Stimulated activated CD4-positive, alpha-beta T cell treated with anti-CD3 and anti-CD28 coated beads, TNF-alpha, amount 100 ng/mL, for 4 hours (primary cell): ENCODE measurements around the gene PLCB4.

Source experiments
- DNase-seq, 3 experiments: peaks; one replicate each; pipeline ENCODE4 v3.0.0-alpha.2; 2020; ENCODE audit warnings: low read depth in 3 of 3

Gene PLCB4

DNA sequence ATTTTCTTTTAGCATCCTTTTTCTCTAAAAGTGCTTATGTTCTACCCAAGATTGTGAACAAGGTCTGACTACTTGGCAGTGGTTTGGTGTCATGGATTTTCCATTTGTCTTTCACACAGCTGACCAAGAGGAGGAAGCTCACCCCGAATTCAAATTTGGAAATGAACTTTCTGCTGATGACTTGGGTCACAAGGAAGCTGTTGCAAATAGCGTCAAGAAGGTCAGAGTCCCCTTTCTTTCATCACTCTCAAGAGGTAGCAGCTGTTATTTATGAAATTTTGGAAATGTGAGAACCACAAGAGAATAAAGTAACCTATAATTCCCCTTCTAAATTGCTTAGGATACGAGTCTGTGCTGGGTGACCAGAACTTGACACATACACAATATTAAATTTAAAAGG, 332.5 kb downstream of the PLCB4 start:
- DNase-seq = no peak

DNA sequence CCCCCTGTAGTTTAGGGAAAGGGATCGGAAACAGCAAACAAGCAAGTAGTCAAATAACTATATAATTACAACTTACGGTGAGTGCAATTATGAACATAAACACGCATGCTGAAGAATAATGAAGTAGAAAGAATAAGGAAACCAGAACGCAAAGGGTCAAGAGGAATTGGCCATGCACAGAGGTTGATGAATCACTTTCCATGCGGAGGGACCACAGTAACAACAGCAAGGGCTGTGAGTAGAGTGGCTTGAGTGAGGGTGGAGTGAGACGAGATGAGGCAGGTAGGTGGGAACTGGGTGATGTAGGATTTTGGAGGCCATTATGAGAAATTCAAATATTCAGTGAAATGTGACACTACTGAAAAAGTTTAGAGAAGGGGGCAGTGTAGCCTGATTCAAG, 333.3 kb downstream of the PLCB4 start:
- DNase-seq = no peak

DNA sequence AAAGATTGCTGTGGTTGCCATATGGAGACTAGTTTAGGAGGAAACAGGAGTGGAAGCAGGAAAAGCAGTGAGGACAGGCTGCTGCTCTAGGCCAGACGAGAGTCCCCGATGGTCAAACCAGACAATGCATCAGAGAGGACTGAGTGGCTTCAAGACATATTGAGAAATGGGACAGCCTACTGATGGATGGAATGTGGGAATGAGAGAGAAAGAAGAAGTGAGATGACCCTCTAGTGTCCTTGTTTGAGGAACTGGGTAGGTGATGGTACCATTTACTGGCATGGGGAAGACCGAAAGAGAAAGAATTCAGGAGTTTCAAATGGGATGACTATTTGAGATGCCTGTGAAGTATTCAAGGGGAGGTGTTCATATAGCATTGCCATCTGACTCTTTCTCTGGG, 333.7 kb downstream of the PLCB4 start:
- no peak for DNase-seq

DNA sequence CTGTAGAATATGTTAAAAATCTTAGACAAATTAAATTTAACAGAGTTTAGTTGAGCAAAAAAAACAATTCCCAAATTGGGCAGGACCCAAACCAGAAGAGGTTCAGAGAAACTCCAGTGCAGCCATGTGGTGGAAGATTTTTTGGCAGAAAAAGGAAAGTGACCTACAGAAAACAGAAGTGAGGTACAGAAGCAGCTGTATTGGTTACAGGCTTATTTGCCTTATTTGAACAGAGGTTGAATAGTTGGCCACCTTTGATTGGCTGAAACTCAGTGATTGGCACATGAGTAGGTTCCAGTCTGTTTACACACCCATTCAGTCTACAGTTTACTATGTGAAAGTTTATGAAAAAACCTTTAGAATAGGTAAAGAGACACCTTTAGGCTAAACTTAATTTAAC, 334.6 kb downstream of the PLCB4 start:
- DNase-seq = no peak

DNA sequence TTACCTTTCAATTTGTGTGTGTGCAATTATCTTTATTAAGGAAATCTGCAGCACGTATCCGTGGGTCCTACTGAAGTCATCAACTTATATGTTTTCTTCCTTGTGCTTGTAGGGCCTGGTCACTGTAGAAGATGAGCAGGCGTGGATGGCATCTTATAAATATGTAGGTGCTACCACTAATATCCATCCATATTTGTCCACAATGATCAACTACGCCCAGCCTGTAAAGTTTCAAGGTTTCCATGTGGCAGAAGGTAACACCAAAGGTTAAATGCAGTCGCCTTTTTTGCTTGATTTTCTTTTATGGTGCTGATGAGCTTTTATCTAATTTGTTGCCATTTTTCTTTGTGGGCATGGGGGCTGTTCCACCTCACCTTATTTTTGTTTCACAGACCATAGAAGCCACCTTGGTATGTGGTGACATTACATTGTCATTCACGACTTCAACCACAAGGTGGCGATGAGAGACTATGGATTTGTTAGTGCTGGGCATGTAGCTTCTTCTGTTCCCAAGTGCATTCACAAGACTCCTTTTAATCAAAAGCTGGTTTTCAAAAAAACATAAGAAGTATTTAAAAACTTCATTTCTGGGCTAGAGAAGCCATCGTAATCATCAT, 339.0 kb downstream of the PLCB4 start:
- DNase-seq = peak in 1 of 3 experiments; percentile 2

DNA sequence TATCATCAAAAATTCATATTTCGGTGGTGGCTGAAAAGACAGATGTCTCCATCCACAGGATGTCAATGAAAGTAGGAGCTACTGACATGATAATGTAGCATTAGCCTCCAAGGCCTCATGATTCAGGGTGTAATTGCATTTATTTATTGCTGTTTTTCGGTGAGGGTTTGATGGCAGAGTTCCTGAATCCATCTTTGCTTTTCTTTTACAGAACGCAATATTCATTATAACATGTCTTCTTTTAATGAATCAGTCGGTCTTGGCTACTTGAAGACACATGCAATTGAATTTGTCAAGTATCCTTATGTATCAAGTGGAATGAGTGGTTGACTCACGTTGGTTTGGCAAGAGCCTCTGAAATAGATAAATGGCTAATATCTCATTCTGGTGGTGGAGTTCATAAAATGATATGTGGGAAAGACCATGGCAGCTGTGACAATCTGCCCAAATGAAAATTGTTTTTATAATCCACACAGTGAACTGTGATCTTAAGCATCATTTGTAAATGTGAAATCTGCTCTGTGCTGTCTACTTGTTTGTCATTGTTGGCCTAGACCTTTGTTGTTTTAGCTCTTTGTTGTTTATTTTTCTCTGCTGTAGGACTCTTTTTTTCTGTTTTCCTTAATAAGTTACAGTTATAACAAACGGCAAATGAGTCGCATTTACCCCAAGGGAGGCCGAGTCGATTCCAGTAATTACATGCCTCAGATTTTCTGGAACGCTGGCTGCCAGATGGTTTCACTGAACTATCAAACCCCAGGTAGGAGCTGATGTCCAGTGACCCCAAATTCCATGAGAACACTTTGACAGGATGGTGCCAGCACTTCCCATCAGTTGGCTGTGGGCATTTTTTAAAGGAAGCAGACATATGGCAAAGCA, 339.8 kb downstream of the PLCB4 start:
- no peak for DNase-seq

DNA sequence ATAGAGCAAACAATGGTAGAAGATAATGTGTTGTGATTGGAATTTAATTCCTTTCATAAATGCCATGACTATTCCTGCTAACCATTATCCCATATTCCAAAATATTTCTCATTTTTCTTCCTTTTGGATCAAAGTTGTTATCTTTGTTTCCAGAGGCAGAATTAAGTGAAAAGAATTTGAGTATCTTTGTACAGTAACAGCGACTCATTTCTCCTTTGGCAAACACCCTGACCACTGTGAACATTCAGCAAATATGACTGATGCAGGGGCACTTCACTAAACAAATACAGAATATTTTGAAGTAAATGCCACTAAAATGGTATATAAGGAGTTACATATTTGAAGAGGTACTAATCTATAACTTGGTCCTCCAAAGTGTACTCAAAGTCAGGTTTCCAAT, 340.5 kb downstream of the PLCB4 start:
- no peak for DNase-seq

DNA sequence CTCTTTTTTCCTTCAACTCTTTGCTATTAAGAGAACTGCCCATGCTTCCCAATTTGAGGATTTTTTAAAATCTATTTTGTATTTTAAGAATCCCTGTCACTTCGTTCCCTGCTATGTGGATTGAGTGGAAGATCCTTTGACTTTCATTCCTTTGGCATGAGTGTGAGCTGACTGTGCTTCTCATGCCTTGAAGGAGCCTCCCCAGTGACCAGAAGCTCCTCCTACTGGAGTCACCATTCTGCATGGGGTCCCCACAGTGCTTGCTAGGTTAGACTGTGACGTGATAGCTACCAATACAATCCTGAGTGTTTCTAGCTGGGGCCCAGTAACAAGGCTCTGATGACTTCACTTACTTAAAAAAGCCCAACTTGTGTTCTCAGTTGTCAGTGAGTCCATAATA, 341.1 kb downstream of the PLCB4 start:
- DNase-seq = no peak

DNA sequence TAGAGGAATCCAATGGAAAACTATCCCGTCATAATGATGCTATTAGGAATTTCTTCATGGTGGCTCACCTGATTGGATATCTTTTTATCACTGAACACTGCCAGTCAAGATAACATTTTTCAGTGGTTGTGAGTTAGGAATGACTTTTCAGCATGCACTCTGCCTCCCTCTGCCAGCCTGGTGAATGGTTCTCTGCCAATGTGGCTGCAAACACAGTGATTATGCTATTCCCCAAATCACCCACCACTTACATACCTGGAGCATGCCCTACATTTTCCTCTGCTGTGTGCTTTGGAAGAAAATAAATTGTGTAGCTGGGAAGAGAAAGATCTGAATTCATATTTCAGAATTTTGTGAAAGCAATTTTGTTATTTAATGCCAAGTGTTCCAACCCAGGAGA, 342.9 kb downstream of the PLCB4 start:
- DNase-seq = no peak

DNA sequence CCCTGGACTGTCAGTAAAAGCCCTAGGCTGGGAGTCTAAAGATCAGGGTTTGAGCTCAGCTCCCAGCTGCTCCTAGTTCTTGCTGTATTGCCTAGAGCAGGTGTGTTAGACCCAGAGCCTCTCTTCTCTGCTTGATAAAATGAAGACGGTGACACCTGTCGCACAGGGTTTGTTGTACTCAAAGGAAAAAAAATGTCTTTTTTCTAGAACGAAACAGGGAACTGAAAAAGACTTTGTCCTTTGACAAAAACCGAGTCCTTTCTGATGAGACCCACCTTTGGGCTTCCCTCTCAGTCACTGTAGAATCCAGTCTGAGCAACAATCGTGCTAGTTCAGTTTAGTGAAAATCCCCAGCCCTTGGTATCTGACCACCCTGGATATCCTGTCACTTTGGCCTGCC, 343.4 kb downstream of the PLCB4 start:
- DNase-seq = no peak

DNA sequence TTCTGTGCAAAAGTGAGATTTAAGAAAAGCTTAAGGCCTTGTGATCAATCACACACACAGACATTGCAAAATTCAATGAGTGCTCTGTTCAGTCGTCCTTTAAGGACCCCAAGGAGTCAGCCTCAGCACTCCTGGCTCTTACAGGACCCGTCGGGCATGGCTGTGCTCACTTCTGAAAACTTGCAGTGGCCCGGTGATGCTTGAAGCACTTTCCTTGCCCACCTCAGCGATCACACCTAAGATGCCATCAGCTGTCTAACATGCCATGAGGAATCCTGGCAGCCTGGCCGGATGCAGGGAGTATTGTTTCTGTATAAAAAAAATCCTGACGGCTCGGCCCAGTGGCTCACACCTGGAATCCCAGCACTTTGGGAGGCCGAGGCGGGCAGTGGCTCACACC, 344.1 kb downstream of the PLCB4 start:
- no peak for DNase-seq

DNA sequence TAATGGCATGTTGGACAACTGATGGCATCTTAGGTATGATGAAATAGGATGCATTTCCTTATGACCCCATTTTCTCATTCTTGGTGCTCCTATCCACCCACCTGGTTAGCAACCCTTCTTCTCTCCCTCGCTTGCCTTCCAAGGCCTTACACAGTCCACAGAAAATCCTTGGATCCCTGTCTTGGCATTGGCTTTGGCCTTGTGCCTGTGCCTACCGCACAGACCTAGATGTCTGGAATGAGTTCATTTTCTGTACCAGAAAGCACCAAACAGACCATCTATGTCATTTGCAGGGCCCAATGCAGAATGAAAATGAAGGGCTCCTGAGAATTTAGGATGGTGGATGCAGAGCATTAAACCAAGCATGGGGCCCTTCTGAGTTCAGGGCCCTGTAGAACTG, 346.5 kb downstream of the PLCB4 start:
- no peak for DNase-seq

DNA sequence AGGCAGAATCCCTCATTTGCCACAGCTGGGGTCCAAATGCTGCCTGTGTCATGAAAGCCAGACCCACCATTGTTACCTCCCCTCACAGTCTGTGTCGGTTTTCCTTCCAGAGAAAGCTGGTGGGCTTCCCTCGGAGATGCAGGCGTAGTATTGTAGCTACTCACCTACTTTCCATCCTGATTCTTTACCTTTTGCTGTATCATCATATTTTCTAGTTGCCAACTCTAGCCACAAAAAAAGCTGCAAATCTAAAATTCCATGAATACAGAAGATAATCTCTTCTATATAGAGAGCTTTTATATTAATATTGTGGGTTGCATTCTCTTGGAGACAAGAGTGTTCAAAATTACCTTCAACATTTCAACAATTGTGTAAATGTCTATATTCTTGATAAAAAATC, 347.5 kb downstream of the PLCB4 start:
- DNase-seq = no peak

DNA sequence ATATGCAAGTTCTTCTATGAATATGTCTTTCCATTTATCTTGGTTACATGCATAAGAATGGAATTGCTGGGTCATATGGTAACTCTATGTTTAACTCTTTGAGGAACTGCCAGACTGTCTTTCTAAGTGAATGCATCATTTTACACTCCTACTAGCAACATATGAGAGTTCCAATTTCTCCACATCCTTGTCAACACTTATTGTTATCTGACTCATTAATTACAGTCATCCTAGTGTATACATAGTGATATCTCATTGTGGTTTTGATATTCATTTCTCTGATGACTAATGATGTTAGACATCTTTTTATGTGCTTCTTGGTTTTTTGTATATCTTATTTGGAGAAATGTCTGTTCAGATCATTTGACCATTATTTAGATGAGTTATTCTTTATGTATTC, 348.8 kb downstream of the PLCB4 start:
- no peak for DNase-seq

DNA sequence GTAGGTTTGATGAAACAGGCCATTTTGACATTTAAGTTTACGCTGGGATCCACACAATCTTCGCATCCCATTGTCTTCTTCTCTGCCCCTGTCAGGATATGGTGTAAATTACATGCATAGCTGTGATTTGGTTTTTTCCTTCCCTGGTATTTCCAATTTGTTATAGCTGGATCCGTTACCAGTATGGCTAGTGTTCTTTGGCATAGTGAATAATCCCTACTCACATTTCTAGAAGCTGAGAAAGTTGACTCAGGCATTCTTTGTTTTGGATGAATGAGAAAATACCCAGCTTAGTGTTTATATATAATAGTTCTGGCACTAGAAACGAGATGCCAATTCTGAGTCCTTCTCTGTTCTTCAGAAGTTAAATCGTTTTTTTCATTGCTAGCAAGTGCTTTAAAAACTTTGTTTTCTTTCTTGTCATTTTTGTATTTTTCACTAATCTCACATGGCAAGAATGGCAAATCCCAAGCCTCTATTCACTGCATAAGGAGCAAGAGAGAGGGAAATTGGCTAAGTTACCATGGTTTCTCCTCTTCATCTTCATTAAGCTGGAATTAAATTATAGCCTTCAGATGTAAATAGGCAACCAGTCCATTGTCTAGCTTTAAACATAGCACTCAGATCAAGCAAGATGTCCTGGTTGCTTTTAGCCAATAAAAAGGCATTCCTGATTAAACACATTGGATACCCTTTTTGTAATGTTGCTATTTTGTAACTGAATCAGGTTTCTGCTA, 353.6 kb downstream of the PLCB4 start:
- no peak for DNase-seq

DNA sequence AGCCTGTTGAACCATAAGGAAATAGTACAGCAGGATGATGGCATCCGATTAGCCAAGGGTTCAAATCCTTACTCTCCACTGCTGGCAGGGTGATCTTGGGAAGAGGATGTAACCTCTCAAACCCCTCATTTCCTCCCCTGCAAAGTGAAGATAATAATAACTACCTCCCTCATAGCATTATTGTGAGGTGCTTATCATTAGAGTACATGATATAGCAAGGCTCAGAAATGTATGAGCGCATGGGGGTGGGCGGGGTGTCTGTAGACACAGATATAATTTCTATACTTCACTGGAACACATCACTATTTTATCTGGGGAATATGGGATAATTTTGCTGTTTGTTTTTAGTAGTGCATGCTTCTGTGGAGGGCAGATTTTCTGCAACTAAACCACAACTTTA, 355.7 kb downstream of the PLCB4 start:
- DNase-seq = no peak

DNA sequence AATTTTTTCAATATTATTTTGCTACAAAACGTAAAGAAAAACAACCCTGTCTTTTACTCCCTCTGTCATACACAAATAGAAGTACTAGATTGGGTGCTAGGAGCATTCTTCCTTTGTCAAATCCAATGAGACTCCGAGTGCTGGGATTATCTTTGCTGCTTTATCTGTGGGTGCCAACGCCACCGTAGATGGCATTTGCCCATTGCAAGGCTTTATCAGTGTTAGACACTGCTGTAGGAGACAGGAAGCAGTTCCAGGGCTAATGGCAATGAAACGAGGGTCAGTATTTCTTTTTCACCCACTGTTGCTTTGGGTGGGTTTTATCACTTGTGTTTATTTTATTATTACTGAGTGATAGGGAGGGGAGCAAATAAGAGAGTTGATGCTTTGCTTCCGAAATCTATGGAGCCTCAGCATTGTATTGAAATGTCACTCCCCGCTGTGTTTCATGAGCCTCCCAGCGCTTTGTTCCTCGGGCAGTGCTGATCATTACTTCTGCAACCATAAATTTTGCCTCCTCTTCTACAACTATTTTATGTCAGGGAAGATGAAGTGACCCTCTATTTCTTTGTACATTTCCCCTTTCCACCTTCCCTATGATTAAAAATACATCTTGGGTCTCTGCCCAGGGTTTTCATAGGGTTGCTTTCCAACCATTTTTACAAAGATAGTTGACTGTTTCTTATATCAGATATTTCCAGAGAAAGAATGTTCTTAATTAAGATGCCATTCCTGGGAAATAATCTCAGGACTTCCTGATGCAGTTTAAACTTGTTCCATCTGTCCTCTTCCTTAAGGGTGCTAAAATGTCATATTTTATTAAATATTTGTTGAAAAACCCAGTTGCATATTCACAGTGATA, 358.8 kb downstream of the PLCB4 start:
- DNase-seq = no peak

DNA sequence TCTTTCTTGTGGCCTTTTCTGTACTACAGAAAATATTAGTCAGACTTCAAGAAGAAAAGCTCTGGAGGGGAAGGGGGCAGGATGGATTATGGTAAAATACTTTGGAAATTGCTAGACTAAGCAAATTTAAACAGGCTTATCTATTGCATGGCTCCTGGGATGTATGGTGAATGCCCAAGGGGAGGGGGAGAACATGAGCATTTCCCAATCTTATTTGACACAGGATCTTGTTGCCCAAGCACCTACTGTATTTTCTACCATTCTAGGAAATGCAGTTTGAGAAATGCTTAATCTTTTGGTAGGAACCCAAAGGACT, 359.4 kb downstream of the PLCB4 start:
- DNase-seq = no peak

DNA sequence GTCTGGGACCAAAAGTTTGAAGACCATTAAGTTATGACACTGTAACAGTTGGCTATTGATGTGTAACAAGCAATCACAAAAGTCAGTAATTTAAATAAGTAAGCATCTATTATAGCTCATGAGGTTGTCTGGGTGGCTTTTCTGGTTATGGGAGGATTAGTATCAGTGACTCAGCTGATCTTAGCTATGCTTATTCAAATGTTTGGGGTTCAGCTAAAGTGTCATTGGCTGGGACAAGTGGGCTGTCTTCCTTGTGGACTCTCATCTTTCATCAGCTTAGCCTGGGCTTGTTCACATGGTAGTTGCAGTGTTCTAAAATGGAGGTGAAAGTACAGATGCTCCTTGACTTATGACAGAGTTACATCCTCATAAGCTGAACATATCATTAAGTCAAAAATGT, 370.9 kb downstream of the PLCB4 start:
- DNase-seq = no peak

DNA sequence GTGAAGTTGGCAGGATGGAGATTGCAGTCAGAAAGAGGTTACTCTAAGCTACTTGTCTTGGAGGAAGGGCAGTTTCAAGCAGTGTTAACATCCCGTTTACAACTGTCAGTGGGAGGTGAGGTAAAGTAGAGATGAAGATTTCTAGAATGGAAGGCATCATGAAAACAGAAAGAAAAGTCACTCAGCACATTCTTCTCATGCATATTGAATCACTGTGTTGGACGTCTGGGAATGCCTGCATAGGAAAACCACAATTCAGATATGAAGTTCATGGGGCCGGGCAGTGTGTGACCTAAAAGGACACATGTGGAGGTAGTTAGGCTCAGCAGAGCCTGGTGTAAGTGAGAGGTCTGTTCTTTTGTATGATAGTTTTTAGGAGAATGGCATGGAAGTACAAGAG, 372.0 kb downstream of the PLCB4 start:
- DNase-seq = no peak

DNA sequence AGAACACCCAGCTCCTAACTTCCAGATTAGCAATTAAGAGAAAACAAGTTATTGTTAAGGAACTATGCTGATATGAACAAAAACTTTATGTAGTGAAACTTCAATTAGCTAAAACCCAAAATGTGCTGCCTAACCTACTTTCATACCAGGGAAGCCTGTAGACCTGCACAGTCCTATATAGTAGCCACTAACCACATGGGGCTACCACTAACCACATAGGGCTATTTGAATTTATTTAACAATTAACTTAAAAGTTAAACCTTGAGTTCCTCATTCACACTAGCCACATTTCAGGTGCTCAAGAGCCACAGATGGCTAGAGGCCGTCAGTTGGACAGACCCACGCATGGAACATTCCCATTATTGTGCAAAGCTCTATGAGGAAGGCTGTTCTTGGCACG, 373.1 kb downstream of the PLCB4 start:
- no peak for DNase-seq

DNA sequence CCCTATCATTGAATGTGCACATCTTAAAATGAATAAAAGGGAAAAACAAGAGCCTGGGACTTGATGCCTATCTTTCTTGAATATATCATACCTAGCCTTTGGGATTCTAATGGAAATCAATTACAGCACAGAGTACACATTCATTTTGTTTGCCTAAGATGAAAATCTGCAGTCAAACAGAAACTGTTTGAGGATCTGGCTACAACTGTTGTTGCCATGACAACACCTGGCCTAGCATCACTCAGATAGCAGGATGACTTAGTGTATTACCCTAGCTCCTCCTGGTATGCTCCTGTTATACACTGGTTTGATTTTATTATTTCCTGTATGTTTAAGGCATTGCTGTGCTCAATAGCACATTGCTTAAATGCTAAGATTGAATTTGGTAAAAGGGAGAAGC, 374.0 kb downstream of the PLCB4 start:
- DNase-seq = no peak
